ENCODE measurements around the gene FAP. TPM values are rescaled to one million over a fixed set of nuclear protein-coding genes. Genes with fewer than 3 reads are reported as not detected.

Gene FAP
- total and polyA plus RNA-seq, 2 of the 8 experiments (the other 6 are each of a cell fraction or from before 2014, with no cell fraction given) = not detected

DNA sequence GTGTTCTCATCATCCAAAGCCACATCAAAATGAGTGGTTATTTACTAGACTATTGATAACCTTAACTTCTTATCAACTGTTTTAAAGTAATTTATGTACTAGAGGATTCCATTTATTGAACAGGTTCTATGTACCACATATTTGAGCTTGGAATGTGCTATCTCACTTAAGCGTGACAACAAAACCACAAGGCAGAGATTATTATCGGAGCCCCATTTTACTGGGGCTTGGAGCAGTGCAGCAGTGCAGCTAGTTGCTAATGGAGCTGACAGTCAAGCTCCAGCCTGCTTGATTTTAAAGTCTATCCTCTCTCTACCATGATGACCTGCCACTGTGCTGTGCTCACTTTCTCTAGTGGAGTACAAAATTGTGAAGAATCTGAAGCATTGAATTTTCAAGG is 115.8 kb downstream of the FAP start:
- H3K4me3 ChIP-seq (ENCODE audit: extremely low read depth in 1 of 4, insufficient read depth in 2 of 4, low read depth in 3 of 4, low read length in 4 of 4) = no peak overlapping the region
- H2AK5ac ChIP-seq (ENCODE audit: low read depth, low read length) = no peak overlapping the region
- H2AFZ ChIP-seq (ENCODE audit: low read length) = no peak overlapping the region
- no peak overlapping the region for H3K4ac ChIP-seq (replicated peaks; ENCODE audit: insufficient read length, low read depth, low read length)
- H2BK15ac ChIP-seq (ENCODE audit: low read length) = no peak overlapping the region
- H2BK5ac ChIP-seq (ENCODE audit: low read depth, low read length) = no peak overlapping the region
- no peak overlapping the region for H3K4me2 ChIP-seq (ENCODE audit: insufficient read depth in 1 of 2, low read depth in 2 of 2, low read length in 2 of 2)
- no peak overlapping the region for H2BK20ac ChIP-seq (ENCODE audit: low read length)
- no peaks in the 10 kb centered on the region for H3K4me1 ChIP-seq (replicated peaks in 1 of 4; ENCODE audit: control insufficient read depth in 3 of 4, insufficient read depth in 4 of 4, low read length in 3 of 4)
- no peak overlapping the region for H3K23ac ChIP-seq (ENCODE audit: insufficient read length)
- no peak for DNase-seq (ENCODE audit: low read depth in 1 of 2, low spot score in 2 of 2)
- H3K79me2 ChIP-seq (ENCODE audit: control insufficient read depth in 1 of 2, insufficient read depth in 2 of 2, low read length in 2 of 2) = no peaks in the 10 kb centered on the region
- H2BK12ac ChIP-seq (ENCODE audit: low read depth, low read length) = no peak overlapping the region
- H3K36me3 ChIP-seq (ENCODE audit: control insufficient read depth in 2 of 4, insufficient read depth in 4 of 4, low read length in 3 of 4) = no peaks in the 10 kb centered on the region
- no peak overlapping the region for H3K18ac ChIP-seq (ENCODE audit: extremely low read depth, low read length)
- no peak overlapping the region for H4K91ac ChIP-seq (replicated peaks; ENCODE audit: insufficient read length, low read length)
- H3K23me2 ChIP-seq (ENCODE audit: low read depth, low read length) = no peaks in the 10 kb centered on the region
- no peak overlapping the region for H3K27ac ChIP-seq (ENCODE audit: low read depth, low read length)
- ChIA-PET CTCF (ENCODE audit: partially characterized antibody) (interaction anchor here (0.5 to 4.6 kb wide), 10 partner anchors 17 to 540 kb away, joined by 3 to 27 read pairs (median 5); partner anchors contain the start of gene GCG), POLR2A (ENCODE audit: partially characterized antibody) (no interaction called here)
- no peaks in the 10 kb centered on the region for H3K9me3 ChIP-seq (ENCODE audit: insufficient read depth in 2 of 2, low read depth in 1 of 2, low read length in 1 of 2)
- no peak overlapping the region for H3K9ac ChIP-seq (replicated peaks in 1 of 4; ENCODE audit: extremely low read depth in 1 of 4, low read depth in 3 of 4, low read length in 3 of 4)
- no peak overlapping the region for H3K14ac ChIP-seq (ENCODE audit: insufficient read length)
- H3K27me3 ChIP-seq (replicated peaks in 1 of 4; ENCODE audit: control insufficient read depth in 3 of 4, extremely low read depth in 1 of 4, insufficient read depth in 3 of 4, low read length in 3 of 4) = no peaks in the 10 kb centered on the region
- no peaks in the 10 kb centered on the region for H3K79me1 ChIP-seq (ENCODE audit: low read depth, low read length)
- no peaks in the 10 kb centered on the region for H4K20me1 ChIP-seq (replicated peaks in 1 of 2; ENCODE audit: control insufficient read depth in 1 of 2, insufficient read depth in 2 of 2, low read length in 2 of 2)
- H4K8ac ChIP-seq (ENCODE audit: extremely low read depth, insufficient read depth, low read length) = no peak overlapping the region
- FAIRE-seq = no peak
- no peak overlapping the region for H2BK120ac ChIP-seq (replicated peaks; ENCODE audit: low read depth, low read length)
- no peak overlapping the region for H3K56ac ChIP-seq (replicated peaks; ENCODE audit: insufficient read length, low read depth, low read length)
- H4K5ac ChIP-seq (ENCODE audit: insufficient read length, low read depth, low read length) = no peak overlapping the region
- WGBS, 2 experiments (ENCODE audit: extremely low coverage in 1 of 2, insufficient coverage in 1 of 2, insufficient read length in 1 of 2, insufficient replicate concordance in 2 of 2, low coverage in 1 of 2, low lambda C conversion rate in 2 of 2, missing lambda C conversion rate in 1 of 2) = 94% methylated on average over 2 of the region's 2 CpGs; no CpG with 5 or more reads in 1 of the 2 experiments
- TF ChIP-seq CTBP2 (IDR thresholded peaks at IDR 0.05; ENCODE audit: borderline replicate concordance, insufficient read depth, insufficient read length, low read length) (no peak), BCL11A (IDR thresholded peaks at IDR 0.05; ENCODE audit: low read depth in 2 of 2, low read length in 2 of 2) (no peak), POLR2A (IDR thresholded peaks at IDR 0.05; ENCODE audit: control extremely low read depth in 1 of 2, low read depth in 2 of 2, low read length in 2 of 2) (no peak), BRCA1 (IDR thresholded peaks at IDR 0.05; ENCODE audit: low read depth, low read length) (no peak), TAF7 (optimal IDR thresholded peaks at IDR 0.05; ENCODE audit: borderline replicate concordance, low read depth, low read length) (no peak), EP300 (IDR thresholded peaks at IDR 0.05; ENCODE audit: borderline replicate concordance in 1 of 2, low read depth in 2 of 2, low read length in 2 of 2) (no peak), RNF2 (IDR thresholded peaks at IDR 0.05; ENCODE audit: borderline replicate concordance, low read depth, low read length, missing control alignments, poor library complexity, severe bottlenecking) (no peak), SP4 (IDR thresholded peaks at IDR 0.05; ENCODE audit: low read length) (no peak), YY1 (IDR thresholded peaks at IDR 0.05; ENCODE audit: low read depth, low read length) (no peak)

All from H1 (cell line).